HepG2 (cell line): Measurements from ENCODE around the gene RNASE7. TPM values are rescaled to one million over a fixed set of nuclear protein-coding genes. Genes with fewer than 3 reads are reported as not detected.
A peak's percentile ranks its signal among the peaks of the same experiment; 100 is the strongest.

ENCODE experiments used
- CREM ChIP-seq, 2 experiments: sonication (generic) in 1 of 2; formaldehyde crosslinking in 1 of 2; IDR thresholded peaks; 2 replicates each; pipeline versions ENCODE4 v1.4.0 to v1.6.1; 2016 to 2020; ENCODE audit warnings: antibody characterized with exemption in 1 of 2, mild to moderate bottlenecking in 1 of 2, missing genetic modification reagents in 1 of 2
- EED ChIP-seq: sonication (generic); formaldehyde crosslinking; IDR thresholded peaks from 2 replicates; pipeline ENCODE4 v1.5.0; 2020; ENCODE audit warnings: mild to moderate bottlenecking, missing genetic modification reagents
- GABPA ChIP-seq, 2 experiments: IDR thresholded peaks; 2 replicates each; pipeline ENCODE4 v1.6.1; 2011 to 2016; ENCODE audit warnings: low read depth in 2 of 2, low read length in 1 of 2, missing biosample characterization in 1 of 2, missing genetic modification characterization in 1 of 2
- GFI1 ChIP-seq: sonication (generic); formaldehyde crosslinking; IDR thresholded peaks from 2 replicates; pipeline ENCODE4 v1.5.0; 2020; ENCODE audit warnings: missing genetic modification reagents, mild to moderate bottlenecking, borderline replicate concordance
- HDAC6 ChIP-seq: fragments of 200-600 bp; sonication (generic); IDR thresholded peaks from 2 replicates; pipeline ENCODE4 v1.7.0; 2017; ENCODE audit warnings: mild to moderate bottlenecking, antibody characterized with exemption, low read length, low read depth
- HHEX ChIP-seq: IDR thresholded peaks from 2 replicates; pipeline ENCODE4 v1.6.1; 2016; ENCODE audit warnings: control low read depth
- HIVEP1 ChIP-seq: sonication (generic); formaldehyde crosslinking; IDR thresholded peaks from 2 replicates; pipeline ENCODE4 v1.4.0; 2020; ENCODE audit warnings: mild to moderate bottlenecking, missing genetic modification reagents
- MXD4 ChIP-seq: IDR thresholded peaks from 2 replicates; pipeline ENCODE4 v1.6.1; 2016; ENCODE audit warnings: mild to moderate bottlenecking, missing biosample characterization, missing genetic modification reagents
- SPEN ChIP-seq: sonication (generic); formaldehyde crosslinking; IDR thresholded peaks from 2 replicates; pipeline ENCODE4 v1.5.1; 2020; ENCODE audit warnings: low read depth, mild to moderate bottlenecking, missing genetic modification reagents
- TBL1XR1 ChIP-seq: fragments of 150-350 bp; IDR thresholded peaks from 2 replicates; pipeline ENCODE4 v1.6.1; 2014; ENCODE audit warnings: borderline replicate concordance, low read length; ENCODE audit not compliant: partially characterized antibody
- ZFP1 ChIP-seq: IDR thresholded peaks from 2 replicates; pipeline ENCODE4 v1.6.1; 2016
- ZNF136 ChIP-seq: sonication (generic); formaldehyde crosslinking; IDR thresholded peaks from 2 replicates; pipeline ENCODE4 v1.8.1; 2022; ENCODE audit warnings: low read depth, mild to moderate bottlenecking, moderate library complexity, missing genetic modification reagents
- ZNF24 ChIP-seq: fragments of 450-650 bp; IDR thresholded peaks from 2 replicates; pipeline ENCODE4 v1.6.1; 2017; ENCODE audit warnings: antibody characterized with exemption, mild to moderate bottlenecking
- ZNF567 ChIP-seq: sonication (generic); formaldehyde crosslinking; IDR thresholded peaks from 2 replicates; pipeline ENCODE4 v1.8.1; 2023; ENCODE audit warnings: mild to moderate bottlenecking, missing genetic modification reagents, borderline replicate concordance
- ZNF709 ChIP-seq: sonication (generic); formaldehyde crosslinking; IDR thresholded peaks from 2 replicates; pipeline ENCODE4 v1.5.0; 2020; ENCODE audit warnings: mild to moderate bottlenecking, missing genetic modification reagents
- ZNF781 ChIP-seq: sonication (generic); formaldehyde crosslinking; IDR thresholded peaks from 2 replicates; pipeline ENCODE4 v1.5.1; 2020; ENCODE audit warnings: borderline replicate concordance, mild to moderate bottlenecking, missing genetic modification reagents; ENCODE audit errors: not compliant biosample characterization
- ZNF891 ChIP-seq: sonication (generic); formaldehyde crosslinking; IDR thresholded peaks from 2 replicates; pipeline ENCODE4 v1.5.0; 2020; ENCODE audit warnings: mild to moderate bottlenecking, missing genetic modification reagents
- polyA plus RNA-seq, 8 experiments: library from polyadenylated mRNA; depleted of rRNA in 3 of 8; stranded (reverse) in 7 of 8; unstranded in 1 of 8; fragments of >200 nt; fragmentation: Illumina TruSeq in 4 of 8; extraction: Trizol in 4 of 8; gene quantifications; 2 replicates each; pipeline versions ENCODE4 v1.2.1 to v1.2.3, GENCODE V29; 2011 to 2016; ENCODE audit warnings: low read depth in 4 of 8, missing spikeins in 1 of 8, mixed read lengths in 1 of 8; ENCODE audit not compliant: insufficient read depth in 1 of 8
- total RNA-seq, 5 experiments: library from RNA; depleted of rRNA; stranded (reverse); fragments of >200 nt; fragmentation: Illumina TruSeq; extraction: Trizol; gene quantifications; 2 replicates each; pipeline ENCODE4 v1.2.3, GENCODE V29; 2016; ENCODE audit warnings: low read depth in 1 of 5
- TF ChIP-seq, protein P1 (sequence below): sonication (generic); formaldehyde crosslinking; IDR thresholded peaks from 2 replicates; pipeline ENCODE4 v1.4.0; 2020; ENCODE audit warnings: missing genetic modification reagents; ENCODE audit errors: not compliant biosample characterization
- TF ChIP-seq, protein P2 (sequence below): sonication (generic); formaldehyde crosslinking; IDR thresholded peaks from 2 replicates; pipeline ENCODE4 v1.4.0; 2020; ENCODE audit warnings: missing genetic modification reagents, borderline replicate concordance
- TF ChIP-seq, protein P3 (sequence below): sonication (generic); formaldehyde crosslinking; IDR thresholded peaks from 2 replicates; pipeline ENCODE4 v1.5.0; 2020; ENCODE audit warnings: missing genetic modification reagents
- TF ChIP-seq, protein P4 (sequence below): sonication (generic); formaldehyde crosslinking; IDR thresholded peaks from 2 replicates; pipeline ENCODE4 v1.4.0; 2020; ENCODE audit warnings: mild to moderate bottlenecking, missing genetic modification reagents
- TF ChIP-seq, protein P5 (sequence below): IDR thresholded peaks from 2 replicates; pipeline ENCODE4 v1.6.1; 2016; ENCODE audit warnings: missing biosample characterization, missing genetic modification reagents, low read depth
- TF ChIP-seq, protein P6 (sequence below): sonication (generic); formaldehyde crosslinking; IDR thresholded peaks from 2 replicates; pipeline ENCODE4 v1.8.0; 2022; ENCODE audit warnings: mild to moderate bottlenecking, missing genetic modification reagents, moderate library complexity

The RNASE7 gene
- total and polyA plus RNA-seq, 2 of the 13 experiments (the other 11 are each of a cell fraction or from before 2014, with no cell fraction given): 0.04 TPM; not detected in 1

DNA sequence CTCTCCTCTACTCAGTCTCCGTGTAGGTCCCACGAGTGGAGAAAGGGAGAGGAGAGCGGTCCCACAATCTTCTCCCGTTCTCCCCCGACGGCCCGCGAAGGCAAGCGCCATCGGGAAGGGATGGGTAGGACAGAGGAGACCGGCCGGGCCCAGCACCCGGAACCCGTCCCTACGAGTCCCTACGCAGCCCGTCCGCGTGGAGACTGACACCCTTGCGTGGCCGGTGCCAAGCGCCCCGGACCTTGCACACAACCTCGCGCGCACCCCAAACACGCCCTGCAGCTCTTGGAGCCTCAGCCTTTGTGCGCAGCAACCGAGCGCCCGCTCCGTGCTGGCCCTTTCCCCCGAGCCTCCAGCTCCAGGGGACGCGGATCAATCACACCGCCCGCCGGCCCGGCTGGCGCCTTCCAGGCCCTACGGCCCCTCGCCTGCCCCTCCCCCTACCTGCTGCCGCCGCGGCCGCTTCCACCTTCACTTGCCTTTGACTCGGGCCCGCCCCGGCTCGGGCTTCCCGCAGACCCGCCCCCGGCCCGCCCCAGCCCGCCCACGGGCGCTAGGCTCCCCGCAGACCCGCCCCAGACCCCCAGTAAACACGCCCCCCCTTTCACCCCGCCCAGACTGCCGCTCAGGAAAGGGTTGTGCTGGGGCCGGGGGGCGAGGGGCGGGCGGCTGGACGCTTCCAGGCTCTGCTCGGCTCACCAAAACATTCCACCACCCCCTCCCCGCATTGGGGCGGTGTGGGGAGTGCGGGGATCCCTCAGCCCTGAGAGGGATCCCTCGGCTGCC is 17.4 kb upstream of the RNASE7 start, which contains the start of gene NDRG2 (continued):
- TF ChIP-seq, protein P1, sequence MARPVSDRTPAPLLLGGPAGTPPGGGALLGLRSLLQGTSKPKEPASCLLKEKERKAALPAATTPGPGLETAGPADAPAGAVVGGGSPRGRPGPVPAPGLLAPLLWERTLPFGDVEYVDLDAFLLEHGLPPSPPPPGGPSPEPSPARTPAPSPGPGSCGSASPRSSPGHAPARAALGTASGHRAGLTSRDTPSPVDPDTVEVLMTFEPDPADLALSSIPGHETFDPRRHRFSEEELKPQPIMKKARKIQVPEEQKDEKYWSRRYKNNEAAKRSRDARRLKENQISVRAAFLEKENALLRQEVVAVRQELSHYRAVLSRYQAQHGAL: no peak
- TF ChIP-seq ZNF136 (CRISPR knock-in tag) (no peak), SPEN (CRISPR knock-in tag) (peak; percentile 58; the same call in 1 of the 2 replicates), GFI1 (CRISPR knock-in tag) (peak; percentile 88), EED (CRISPR knock-in tag) (no peak; the same call in 1 of the 2 replicates), HDAC6 (no peak), MXD4 (CRISPR knock-in tag) (peak; percentile 71; the same call in 1 of the 2 replicates), ZNF709 (CRISPR knock-in tag) (0 out of 2 replicates have a peak, but pooled peaks have one; percentile 12), ZNF24 (no peak), ZNF567 (CRISPR knock-in tag) (no peak), HIVEP1 (CRISPR knock-in tag) (peak; percentile 20; the same call in 1 of the 2 replicates), HHEX (no peak), TBL1XR1 (no peak), ZFP1 (CRISPR knock-in tag) (no peak), GABPA (IDR thresholded peaks at IDR 0.05; ENCODE audit: low read depth, low read length) (no peak), GABPA (CRISPR knock-in tag; IDR thresholded peaks at IDR 0.05; ENCODE audit: low read depth) (no peak), ZNF781 (CRISPR knock-in tag) (no peak), ZNF891 (CRISPR knock-in tag) (peak; percentile 64), CREM (IDR thresholded peaks at IDR 0.05) (no peak), CREM (CRISPR knock-in tag; IDR thresholded peaks at IDR 0.05) (no peak)
- TF ChIP-seq, protein P2, sequence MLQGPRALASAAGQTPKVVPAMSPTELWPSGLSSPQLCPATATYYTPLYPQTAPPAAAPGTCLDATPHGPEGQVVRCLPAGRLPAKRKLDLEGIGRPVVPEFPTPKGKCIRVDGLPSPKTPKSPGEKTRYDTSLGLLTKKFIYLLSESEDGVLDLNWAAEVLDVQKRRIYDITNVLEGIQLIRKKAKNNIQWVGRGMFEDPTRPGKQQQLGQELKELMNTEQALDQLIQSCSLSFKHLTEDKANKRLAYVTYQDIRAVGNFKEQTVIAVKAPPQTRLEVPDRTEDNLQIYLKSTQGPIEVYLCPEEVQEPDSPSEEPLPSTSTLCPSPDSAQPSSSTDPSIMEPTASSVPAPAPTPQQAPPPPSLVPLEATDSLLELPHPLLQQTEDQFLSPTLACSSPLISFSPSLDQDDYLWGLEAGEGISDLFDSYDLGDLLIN: 0 out of 2 replicates have a peak, but pooled peaks have one; percentile 27
- TF ChIP-seq, protein P3, sequence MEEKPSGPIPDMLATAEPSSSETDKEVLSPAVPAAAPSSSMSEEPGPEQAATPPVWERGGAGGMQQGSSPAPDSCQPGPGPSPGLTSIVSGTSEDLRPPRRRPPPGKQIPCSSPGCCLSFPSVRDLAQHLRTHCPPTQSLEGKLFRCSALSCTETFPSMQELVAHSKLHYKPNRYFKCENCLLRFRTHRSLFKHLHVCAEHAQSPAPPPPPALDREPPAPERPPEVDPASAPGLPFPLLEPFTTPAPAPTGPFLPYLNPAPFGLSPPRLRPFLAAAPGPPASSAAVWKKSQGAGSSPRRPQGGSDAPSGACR: no peak; the same call in 1 of the 2 replicates
- TF ChIP-seq, protein P4, sequence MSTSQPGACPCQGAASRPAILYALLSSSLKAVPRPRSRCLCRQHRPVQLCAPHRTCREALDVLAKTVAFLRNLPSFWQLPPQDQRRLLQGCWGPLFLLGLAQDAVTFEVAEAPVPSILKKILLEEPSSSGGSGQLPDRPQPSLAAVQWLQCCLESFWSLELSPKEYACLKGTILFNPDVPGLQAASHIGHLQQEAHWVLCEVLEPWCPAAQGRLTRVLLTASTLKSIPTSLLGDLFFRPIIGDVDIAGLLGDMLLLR (CRISPR knock-in tag): peak; percentile 83; the same call in 1 of the 2 replicates
- TF ChIP-seq, protein P5, sequence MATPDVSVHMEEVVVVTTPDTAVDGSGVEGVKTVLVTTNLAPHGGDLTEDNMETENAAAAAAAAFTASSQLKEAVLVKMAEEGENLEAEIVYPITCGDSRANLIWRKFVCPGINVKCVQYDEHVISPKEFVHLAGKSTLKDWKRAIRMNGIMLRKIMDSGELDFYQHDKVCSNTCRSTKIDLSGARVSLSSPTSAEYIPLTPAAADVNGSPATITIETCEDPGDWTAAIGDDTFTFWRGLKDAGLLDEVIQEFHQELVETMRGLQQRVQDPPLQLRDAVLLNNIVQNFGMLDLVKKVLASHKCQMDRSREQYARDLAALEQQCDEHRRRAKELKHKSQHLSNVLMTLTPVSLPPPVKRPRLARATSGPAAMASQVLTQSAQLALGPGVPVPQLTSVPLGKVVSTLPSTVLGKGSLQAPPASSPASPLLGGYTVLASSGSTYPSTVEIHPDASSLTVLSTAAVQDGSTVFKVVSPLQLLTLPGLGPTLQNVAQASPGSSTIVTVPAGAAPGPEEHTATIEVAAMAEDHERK (CRISPR knock-in tag): no peak
- TF ChIP-seq, protein P6, sequence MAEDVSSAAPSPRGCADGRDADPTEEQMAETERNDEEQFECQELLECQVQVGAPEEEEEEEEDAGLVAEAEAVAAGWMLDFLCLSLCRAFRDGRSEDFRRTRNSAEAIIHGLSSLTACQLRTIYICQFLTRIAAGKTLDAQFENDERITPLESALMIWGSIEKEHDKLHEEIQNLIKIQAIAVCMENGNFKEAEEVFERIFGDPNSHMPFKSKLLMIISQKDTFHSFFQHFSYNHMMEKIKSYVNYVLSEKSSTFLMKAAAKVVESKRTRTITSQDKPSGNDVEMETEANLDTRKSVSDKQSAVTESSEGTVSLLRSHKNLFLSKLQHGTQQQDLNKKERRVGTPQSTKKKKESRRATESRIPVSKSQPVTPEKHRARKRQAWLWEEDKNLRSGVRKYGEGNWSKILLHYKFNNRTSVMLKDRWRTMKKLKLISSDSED (CRISPR knock-in tag): peak; percentile 74; the same call in 1 of the 2 replicates
